HepG2 (cell line): Measurements from ENCODE around the gene ZFTA. TPM values are rescaled to one million over a fixed set of nuclear protein-coding genes. Genes with fewer than 3 reads are reported as not detected.

Experiments
- BCL6 ChIP-seq: IDR thresholded peaks from 2 replicates; pipeline ENCODE4 v1.6.1; 2016; ENCODE audit warnings: missing genetic modification reagents, missing compliant biosample characterization
- MAX ChIP-seq: IDR thresholded peaks from 2 replicates; pipeline ENCODE4 v1.6.1; 2012; ENCODE audit warnings: inconsistent platforms
- NFYC ChIP-seq: IDR thresholded peaks from 2 replicates; pipeline ENCODE4 v1.6.1; 2016; ENCODE audit warnings: missing genetic modification reagents, missing compliant biosample characterization
- NONO ChIP-seq, 2 experiments: fragments of 450-650 bp in 1 of 2; sonication (generic) in 1 of 2; formaldehyde crosslinking in 1 of 2; IDR thresholded peaks in 1 of 2; conservative IDR thresholded peaks in 1 of 2; 2 replicates each; pipeline versions ENCODE4 v1.6.1 to v1.8.0; 2017 to 2022; ENCODE audit warnings: mild to moderate bottlenecking in 1 of 2, missing genetic modification reagents in 1 of 2, moderate library complexity in 1 of 2
- POLR2G ChIP-seq: fragments of 200-400 bp; formaldehyde crosslinking; IDR thresholded peaks from 2 replicates; pipeline ENCODE4 v1.6.1; 2018; ENCODE audit warnings: mild to moderate bottlenecking, low read depth, low read length, moderate library complexity
- U2AF1 ChIP-seq: fragments of 200-400 bp; formaldehyde crosslinking; optimal IDR thresholded peaks from 2 replicates; pipeline ENCODE3; 2017; ENCODE audit warnings: mild to moderate bottlenecking, low read depth, low read length
- ZNF263 ChIP-seq: sonication (generic); formaldehyde crosslinking; IDR thresholded peaks from 2 replicates; pipeline ENCODE4 v1.4.0; 2020; ENCODE audit warnings: missing genetic modification reagents
- ZNF274 ChIP-seq: sonication (generic); formaldehyde crosslinking; IDR thresholded peaks from 2 replicates; pipeline ENCODE4 v1.5.1; 2020; ENCODE audit warnings: mild to moderate bottlenecking, missing genetic modification reagents
- ZNF446 ChIP-seq: sonication (generic); formaldehyde crosslinking; IDR thresholded peaks from 2 replicates; pipeline ENCODE4 v1.5.0; 2020; ENCODE audit warnings: mild to moderate bottlenecking, missing genetic modification reagents
- ZNF501 ChIP-seq: sonication (generic); formaldehyde crosslinking; IDR thresholded peaks from 2 replicates; pipeline ENCODE4 v1.5.1; 2020; ENCODE audit warnings: mild to moderate bottlenecking, moderate library complexity, missing genetic modification reagents
- ZNF572 ChIP-seq: sonication (generic); formaldehyde crosslinking; IDR thresholded peaks from 2 replicates; pipeline ENCODE4 v1.5.1; 2020; ENCODE audit warnings: mild to moderate bottlenecking, missing genetic modification reagents
- ZNF687 ChIP-seq: sonication (generic); formaldehyde crosslinking; IDR thresholded peaks from 2 replicates; pipeline ENCODE4 v1.5.1; 2020; ENCODE audit warnings: mild to moderate bottlenecking, missing genetic modification reagents, moderate library complexity
- ZNF75D ChIP-seq: sonication (generic); formaldehyde crosslinking; IDR thresholded peaks from 2 replicates; pipeline ENCODE4 v1.8.1; 2023; ENCODE audit warnings: missing genetic modification reagents, mild to moderate bottlenecking, borderline replicate concordance
- polyA plus RNA-seq, 8 experiments: library from polyadenylated mRNA; depleted of rRNA in 3 of 8; stranded (reverse) in 7 of 8; unstranded in 1 of 8; fragments of >200 nt; fragmentation: Illumina TruSeq in 4 of 8; extraction: Trizol in 4 of 8; gene quantifications; 2 replicates each; pipeline versions ENCODE4 v1.2.1 to v1.2.3, GENCODE V29; 2011 to 2016; ENCODE audit warnings: low read depth in 4 of 8, missing spikeins in 1 of 8, mixed read lengths in 1 of 8; ENCODE audit not compliant: insufficient read depth in 1 of 8
- total RNA-seq, 5 experiments: library from RNA; depleted of rRNA; stranded (reverse); fragments of >200 nt; fragmentation: Illumina TruSeq; extraction: Trizol; gene quantifications; 2 replicates each; pipeline ENCODE4 v1.2.3, GENCODE V29; 2016; ENCODE audit warnings: low read depth in 1 of 5
- TF ChIP-seq, protein P1 (sequence below): sonication (generic); formaldehyde crosslinking; IDR thresholded peaks from 2 replicates; pipeline ENCODE4 v1.4.0; 2020; ENCODE audit warnings: missing genetic modification reagents, borderline replicate concordance

The ZFTA gene
- total and polyA plus RNA-seq, 2 of the 13 experiments (the other 11 are each of a cell fraction or from before 2014, with no cell fraction given) = 3.9 to 10.4 TPM

GRCh38 chr11:63769714-63770455 is 1.3 kb upstream of the ZFTA start (continued):
- TF ChIP-seq ZNF687 (CRISPR knock-in tag) (peak; percentile 50), BCL6 (CRISPR knock-in tag) (peak; percentile 31; the same call in 1 of the 2 replicates), NONO (IDR thresholded peaks at IDR 0.05) (no peak), NONO (CRISPR knock-in tag; conservative IDR thresholded peaks at IDR 0.05) (0 out of 2 replicates have a peak, but pooled peaks have one; percentile 11), ZNF274 (CRISPR knock-in tag) (0 out of 2 replicates have a peak, but pooled peaks have one; percentile 15), NFYC (no peak), MAX (0 out of 2 replicates have a peak, but pooled peaks have one; percentile 17), ZNF446 (CRISPR knock-in tag) (peak; percentile 40; the same call in 1 of the 2 replicates), ZNF263 (peak; percentile 87), U2AF1 (no peak), ZNF501 (CRISPR knock-in tag) (0 out of 2 replicates have a peak, but pooled peaks have one; percentile 48), ZNF572 (0 out of 2 replicates have a peak, but pooled peaks have one; percentile 63), POLR2G (0 out of 2 replicates have a peak, but pooled peaks have one; percentile 2), ZNF75D (CRISPR knock-in tag) (no peak)
- TF ChIP-seq, protein P1, sequence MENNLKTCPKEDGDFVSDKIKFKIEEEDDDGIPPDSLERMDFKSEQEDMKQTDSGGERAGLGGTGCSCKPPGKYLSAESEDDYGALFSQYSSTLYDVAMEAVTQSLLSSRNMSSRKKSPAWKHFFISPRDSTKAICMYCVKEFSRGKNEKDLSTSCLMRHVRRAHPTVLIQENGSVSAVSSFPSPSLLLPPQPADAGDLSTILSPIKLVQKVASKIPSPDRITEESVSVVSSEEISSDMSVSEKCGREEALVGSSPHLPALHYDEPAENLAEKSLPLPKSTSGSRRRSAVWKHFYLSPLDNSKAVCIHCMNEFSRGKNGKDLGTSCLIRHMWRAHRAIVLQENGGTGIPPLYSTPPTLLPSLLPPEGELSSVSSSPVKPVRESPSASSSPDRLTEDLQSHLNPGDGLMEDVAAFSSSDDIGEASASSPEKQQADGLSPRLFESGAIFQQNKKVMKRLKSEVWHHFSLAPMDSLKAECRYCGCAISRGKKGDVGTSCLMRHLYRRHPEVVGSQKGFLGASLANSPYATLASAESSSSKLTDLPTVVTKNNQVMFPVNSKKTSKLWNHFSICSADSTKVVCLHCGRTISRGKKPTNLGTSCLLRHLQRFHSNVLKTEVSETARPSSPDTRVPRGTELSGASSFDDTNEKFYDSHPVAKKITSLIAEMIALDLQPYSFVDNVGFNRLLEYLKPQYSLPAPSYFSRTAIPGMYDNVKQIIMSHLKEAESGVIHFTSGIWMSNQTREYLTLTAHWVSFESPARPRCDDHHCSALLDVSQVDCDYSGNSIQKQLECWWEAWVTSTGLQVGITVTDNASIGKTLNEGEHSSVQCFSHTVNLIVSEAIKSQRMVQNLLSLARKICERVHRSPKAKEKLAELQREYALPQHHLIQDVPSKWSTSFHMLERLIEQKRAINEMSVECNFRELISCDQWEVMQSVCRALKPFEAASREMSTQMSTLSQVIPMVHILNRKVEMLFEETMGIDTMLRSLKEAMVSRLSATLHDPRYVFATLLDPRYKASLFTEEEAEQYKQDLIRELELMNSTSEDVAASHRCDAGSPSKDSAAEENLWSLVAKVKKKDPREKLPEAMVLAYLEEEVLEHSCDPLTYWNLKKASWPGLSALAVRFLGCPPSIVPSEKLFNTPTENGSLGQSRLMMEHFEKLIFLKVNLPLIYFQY (CRISPR knock-in tag) = no peak
